Stimulated activated CD8-positive, alpha-beta memory T cell treated with anti-CD3 and anti-CD28 coated beads, Interleukin-7, amount 100 ng/mL, for 48 hours (primary cell): ENCODE results near the gene VPS9D1.
A peak's percentile ranks its signal among the peaks of the same experiment; 100 is the strongest.

Experiments used
- DNase-seq, 2 donors: peaks; one replicate each; pipeline ENCODE4 v3.0.0-alpha.2; 2020; ENCODE audit warnings: low read depth in 1 of 2; ENCODE audit errors: extremely low read depth in 1 of 2

Gene VPS9D1

GRCh38 chr16:89732918-89733242 is 12.2 kb upstream of the VPS9D1 start:
- DNase-seq, result no peak

DNA sequence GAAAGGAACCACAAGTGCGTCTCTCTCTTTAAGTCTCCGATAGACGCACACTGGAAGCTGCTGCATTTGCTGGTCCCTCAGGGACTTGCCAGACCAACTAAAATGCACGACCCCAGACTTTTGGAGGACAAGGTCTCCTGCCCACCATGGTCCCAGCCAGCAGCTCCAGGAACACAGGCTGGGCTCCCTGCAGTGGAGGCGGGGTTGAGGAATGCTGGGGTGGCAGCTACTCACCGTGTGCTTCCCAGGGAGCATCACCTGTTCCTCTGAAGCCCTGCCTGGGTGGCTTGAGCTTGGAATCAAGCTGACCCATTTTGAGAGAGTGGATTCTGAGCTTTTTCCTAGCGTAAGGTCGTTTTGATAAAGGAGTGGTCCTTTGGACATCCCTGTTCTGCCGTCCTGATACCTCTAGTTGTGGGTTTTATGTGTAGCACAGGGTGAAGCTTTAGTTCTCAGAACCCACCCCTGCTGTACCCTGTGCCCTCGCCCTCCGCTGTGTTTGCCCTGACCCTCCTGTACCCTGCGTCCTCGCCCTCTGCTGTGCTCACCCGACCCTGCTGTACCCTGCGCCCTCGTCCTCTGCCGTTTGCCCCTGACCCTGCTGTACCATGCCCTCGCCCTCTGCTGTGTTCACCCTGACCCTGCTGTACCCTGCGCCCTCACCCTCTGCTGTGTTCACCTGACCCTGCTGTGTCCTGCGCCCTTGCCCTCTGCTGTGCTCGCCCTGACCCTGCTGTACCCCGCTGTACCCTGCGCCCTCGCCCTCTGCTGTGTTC is 11.6 kb upstream of the VPS9D1 start:
- no peak for DNase-seq

GRCh38 chr16:89730610-89731234 is 10.0 kb upstream of the VPS9D1 start:
- no peak for DNase-seq

DNA sequence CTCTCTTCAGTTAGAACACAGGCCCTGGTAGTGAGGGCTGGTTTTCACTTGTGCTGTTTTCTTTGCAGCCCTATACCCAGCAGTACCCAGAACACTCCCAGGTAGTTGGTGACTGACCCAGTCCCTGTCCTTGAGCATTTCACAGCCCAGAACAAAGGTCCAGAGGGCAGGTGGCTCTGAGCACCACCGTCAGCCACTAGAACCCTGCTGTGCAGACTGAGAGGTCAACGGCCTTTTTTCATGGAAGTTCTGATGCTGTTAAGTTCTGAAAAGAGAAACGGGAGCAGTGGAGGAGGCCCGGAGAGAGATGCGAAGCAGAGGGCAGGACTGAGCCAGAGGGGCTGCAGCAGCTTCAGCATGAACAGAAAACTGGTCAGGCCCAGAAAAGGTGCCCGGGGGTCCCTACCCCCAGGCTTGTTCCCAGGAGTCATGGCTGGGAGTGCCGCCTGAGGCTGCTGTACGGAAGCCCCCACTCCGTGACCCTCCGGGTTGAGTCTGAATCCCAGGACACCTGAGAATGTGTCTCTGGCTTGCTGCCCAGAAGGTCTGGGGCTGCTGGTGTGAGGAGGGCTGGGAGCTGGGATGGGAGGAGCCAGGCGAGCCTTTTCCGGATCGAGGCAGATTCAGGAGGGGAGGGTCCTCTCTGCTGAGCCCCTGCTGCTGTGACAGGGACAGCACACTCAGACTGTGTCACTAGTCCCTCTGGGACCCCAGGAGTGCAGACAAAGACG is 9.3 kb upstream of the VPS9D1 start:
- no peak for DNase-seq

GRCh38 chr16:89729293-89729692 is 8.6 kb upstream of the VPS9D1 start:
- DNase-seq, result no peak

- no peak for DNase-seq
These were observed 6.9 kb upstream of the VPS9D1 start for GRCh38 chr16:89727406-89728120.

- peak; percentile 65 to 71 for DNase-seq
These were observed 2.9 kb upstream of the VPS9D1 start for GRCh38 chr16:89723279-89724250.

GRCh38 chr16:89722392-89723278 is 1.9 kb upstream of the VPS9D1 start:
- DNase-seq, result peak in 1 of 2 donors; percentile 66

DNA sequence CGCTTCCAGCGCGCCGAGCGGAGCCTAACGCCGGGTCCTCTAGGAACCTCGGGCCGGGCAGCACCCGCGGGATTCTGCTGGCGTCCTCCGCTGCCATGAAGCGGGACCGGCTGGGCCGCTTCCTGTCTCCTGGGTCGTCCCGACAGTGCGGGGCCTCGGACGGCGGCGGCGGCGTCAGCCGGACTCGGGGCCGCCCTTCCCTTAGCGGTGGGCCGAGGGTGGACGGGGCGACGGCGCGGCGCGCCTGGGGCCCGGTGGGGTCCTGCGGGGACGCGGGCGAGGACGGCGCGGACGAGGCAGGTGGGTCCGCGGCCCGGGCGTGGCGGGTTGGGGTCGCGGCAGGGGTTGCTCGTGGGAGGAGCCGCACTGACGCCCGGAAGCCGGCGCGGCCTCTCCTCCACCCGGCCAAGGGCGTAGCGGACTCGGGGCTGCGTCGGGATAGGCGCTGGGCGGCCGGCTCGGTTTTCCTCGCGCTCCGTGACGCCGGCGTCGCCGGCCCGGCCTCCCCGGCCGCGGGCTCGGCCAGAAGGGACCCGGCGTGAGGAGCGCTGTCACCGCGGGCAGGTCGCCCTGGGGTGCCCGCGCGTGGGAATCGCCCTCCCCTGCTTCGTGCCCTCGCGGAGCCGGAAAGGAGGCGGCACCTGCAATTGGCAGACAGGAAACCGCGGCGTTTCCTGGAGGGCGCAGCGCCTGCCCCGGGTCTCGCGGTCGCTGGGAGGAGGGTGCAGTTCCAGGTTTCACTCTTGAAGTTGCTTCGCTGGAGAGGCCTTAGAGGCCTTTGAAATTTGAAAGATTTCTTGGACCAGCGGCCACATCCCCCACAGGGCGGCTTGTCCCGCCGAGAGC is 1.1 kb upstream of the VPS9D1 start:
- DNase-seq, result peak; percentile 68 to 71

- no peak for DNase-seq
These were observed 216 bp downstream of the VPS9D1 start for GRCh38 chr16:89720551-89720812.

- DNase-seq, result no peak
These were observed 2.8 kb downstream of the VPS9D1 start for GRCh38 chr16:89717688-89718505.

DNA sequence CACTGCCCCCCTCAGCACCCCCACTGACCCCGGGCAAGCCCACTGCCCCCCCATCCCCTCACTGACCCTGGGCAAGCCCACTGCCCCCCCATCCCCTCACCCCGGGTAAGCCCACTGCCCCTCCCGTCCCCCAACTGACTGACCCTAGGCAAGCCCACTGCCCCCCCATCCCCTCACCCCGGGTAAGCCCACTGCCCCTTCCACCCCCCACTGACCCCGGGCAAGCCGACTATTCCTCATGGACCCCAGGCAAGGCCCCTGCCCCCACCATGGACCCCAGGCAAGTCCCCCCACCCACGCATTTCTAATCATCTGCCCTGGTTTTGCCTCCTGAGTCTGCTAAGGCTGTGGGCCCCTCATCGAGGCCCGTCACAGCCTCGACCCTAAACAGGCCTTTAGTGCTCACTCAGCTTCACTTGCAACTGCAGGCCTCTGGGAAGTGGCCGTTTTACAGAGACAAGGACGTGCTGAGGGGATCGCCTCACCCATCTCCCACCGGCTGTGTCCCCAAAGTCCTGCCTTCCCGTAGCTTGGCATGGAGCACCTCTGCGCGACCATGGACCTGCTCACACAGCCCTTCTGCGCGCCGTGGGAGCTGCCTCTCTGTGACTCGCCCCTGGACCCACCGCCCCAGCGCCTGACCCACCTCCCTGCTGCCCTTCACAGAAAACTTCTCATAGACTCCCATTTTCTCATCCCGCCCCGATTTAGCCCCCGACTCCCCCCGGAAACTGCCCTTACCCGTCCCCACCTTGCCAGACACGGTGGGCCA is 3.6 kb downstream of the VPS9D1 start:
- DNase-seq, result no peak

DNA sequence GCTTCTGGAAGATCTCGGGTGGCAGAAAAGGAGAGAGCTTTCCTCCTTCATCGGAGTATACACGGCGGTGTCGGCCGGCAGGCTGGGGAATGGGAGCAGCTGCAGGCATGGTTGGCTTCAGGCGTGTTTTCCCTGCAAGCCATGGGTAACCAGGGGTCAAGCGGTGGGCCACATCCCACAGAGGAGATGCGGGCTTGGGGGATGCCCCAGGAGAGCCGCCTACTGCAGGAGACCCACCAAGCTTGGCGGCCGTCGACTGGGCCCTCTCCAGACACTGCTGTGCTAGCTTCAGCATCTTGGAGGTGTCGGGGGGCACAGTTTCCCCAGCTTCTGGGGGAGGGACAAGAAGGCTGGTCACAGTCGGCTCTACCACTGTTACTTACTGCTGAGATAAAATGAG is 4.2 kb downstream of the VPS9D1 start:
- DNase-seq, result no peak

GRCh38 chr16:89712274-89712781 is 8.4 kb downstream of the VPS9D1 start:
- DNase-seq, result no peak

- peak; percentile 57 to 63 for DNase-seq
These were observed 9.0 kb downstream of the VPS9D1 start for GRCh38 chr16:89711601-89712273.
